ENCODE measurements around the gene SEC23IP. TPM values are rescaled to one million over a fixed set of nuclear protein-coding genes. Genes with fewer than 3 reads are reported as not detected.
"Not testable (repeated sequence)": the region's sequence is repeated elsewhere in the genome, so short reads cannot be mapped to it uniquely, and the experiment has no call there.

Gene SEC23IP
- 21.1 and 43.3 TPM in 2 replicates for total RNA-seq

GRCh38 chr10:119892188-119893065 lies at the start of gene SEC23IP:
Gene SEC23IP (plus strand): TSS chr10:119892730. CDS start chr10:119892783, 53 bp downstream.
- DNase-seq, result peak; percentile 98

GRCh38 chr10:119845656-119846055 lies 46.9 kb upstream of the SEC23IP start:
- no peak for DNase-seq

GRCh38 chr10:119849031-119849789 lies 43.3 kb upstream of the SEC23IP start:
- peak; percentile 8 for DNase-seq

GRCh38 chr10:119849944-119850343 lies 42.6 kb upstream of the SEC23IP start:
- no peak for DNase-seq

- DNase-seq, result no peak
Measured at GRCh38 chr10:119852277-119852676, 40.3 kb upstream of the SEC23IP start.

- no peak for DNase-seq
Measured at GRCh38 chr10:119852822-119853221, 39.7 kb upstream of the SEC23IP start.

- DNase-seq, result no peak
Measured at GRCh38 chr10:119853574-119853973, 39.0 kb upstream of the SEC23IP start.

GRCh38 chr10:119858063-119858462 lies 34.5 kb upstream of the SEC23IP start:
- DNase-seq, result no peak

- peak; percentile 78 for DNase-seq
Measured at GRCh38 chr10:119859420-119860258, 32.9 kb upstream of the SEC23IP start.

GRCh38 chr10:119860866-119861607 lies 31.5 kb upstream of the SEC23IP start:
- no peak for DNase-seq

- no peak for DNase-seq
Measured at GRCh38 chr10:119862524-119862923, 30.0 kb upstream of the SEC23IP start.

GRCh38 chr10:119863951-119864565 lies 28.5 kb upstream of the SEC23IP start:
- no peak for DNase-seq

GRCh38 chr10:119865699-119866240 lies 26.8 kb upstream of the SEC23IP start:
- no peak for DNase-seq

GRCh38 chr10:119867317-119867716 lies 25.2 kb upstream of the SEC23IP start:
- no peak for DNase-seq

GRCh38 chr10:119869398-119869797 lies 23.1 kb upstream of the SEC23IP start:
- DNase-seq, result not testable (repeated sequence)

- DNase-seq, result peak; percentile 51
Measured at GRCh38 chr10:119871881-119872609, 20.5 kb upstream of the SEC23IP start.

- no peak for DNase-seq
Measured at GRCh38 chr10:119872610-119872859, 20.0 kb upstream of the SEC23IP start, which contains the start of gene MCMBP. Gene MCMBP (minus strand): TSS chr10:119872843. CDS start chr10:119872584, 259 bp downstream.

- DNase-seq, result peak; percentile 93
Measured at GRCh38 chr10:119872860-119873681, 19.5 kb upstream of the SEC23IP start.

- no peak for DNase-seq
Measured at GRCh38 chr10:119878524-119878923, 14.0 kb upstream of the SEC23IP start.
